ENCODE results near the gene BHLHA15.
"Not testable (repeated sequence)": the region's sequence is repeated elsewhere in the genome, so short reads cannot be mapped to it uniquely, and the experiment has no call there.

BHLHA15 gene

DNA sequence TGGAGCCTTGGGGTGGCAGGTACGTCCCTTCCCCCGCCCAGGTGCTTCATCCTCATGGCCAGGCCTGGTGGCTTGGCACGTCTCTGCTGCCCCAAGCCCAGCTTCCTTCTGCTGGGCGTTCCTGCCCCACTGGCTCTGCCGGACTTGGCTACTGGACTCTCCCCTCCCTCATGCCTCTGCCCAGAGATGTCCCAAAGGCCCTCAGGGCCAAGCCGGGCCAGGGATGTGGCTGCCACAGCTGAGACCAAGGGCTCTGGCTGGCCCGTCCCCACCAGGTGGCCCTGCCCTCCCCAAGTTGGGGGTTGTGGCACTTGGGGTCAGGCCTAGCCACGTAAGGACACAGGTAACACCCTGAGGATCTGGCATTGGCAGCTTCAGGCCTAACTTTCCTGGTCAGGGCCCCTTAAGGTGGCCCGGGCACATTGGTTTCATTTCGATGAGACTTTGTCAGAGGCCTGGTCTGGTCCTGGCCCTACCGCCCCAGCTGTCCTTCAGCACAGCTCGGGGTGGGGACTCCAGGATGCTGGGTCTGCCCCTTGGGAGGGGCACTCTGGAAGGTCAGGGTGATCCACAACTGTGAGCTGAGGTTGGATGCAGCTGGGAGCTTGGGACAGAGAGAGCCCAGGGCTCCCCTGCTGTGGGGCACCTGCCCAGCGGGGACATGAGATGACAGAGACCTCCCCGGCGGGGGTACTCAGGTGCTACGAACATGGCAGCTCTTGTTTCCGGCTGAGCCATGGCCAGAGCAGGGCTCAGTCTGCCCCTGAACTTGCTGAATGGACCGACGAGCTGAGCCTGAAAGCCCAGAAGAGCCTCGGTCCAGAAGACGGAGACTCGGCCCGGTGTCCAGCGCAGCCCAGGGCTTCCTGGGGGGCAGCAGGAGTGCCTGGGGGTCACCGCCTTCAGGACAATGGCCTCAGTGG is 2.9 kb downstream of the BHLHA15 start:
- no peak overlapping the region for H3K4me3 ChIP-seq (ENCODE audit: low read depth, low read length)
- TF ChIP-seq, protein P1, sequence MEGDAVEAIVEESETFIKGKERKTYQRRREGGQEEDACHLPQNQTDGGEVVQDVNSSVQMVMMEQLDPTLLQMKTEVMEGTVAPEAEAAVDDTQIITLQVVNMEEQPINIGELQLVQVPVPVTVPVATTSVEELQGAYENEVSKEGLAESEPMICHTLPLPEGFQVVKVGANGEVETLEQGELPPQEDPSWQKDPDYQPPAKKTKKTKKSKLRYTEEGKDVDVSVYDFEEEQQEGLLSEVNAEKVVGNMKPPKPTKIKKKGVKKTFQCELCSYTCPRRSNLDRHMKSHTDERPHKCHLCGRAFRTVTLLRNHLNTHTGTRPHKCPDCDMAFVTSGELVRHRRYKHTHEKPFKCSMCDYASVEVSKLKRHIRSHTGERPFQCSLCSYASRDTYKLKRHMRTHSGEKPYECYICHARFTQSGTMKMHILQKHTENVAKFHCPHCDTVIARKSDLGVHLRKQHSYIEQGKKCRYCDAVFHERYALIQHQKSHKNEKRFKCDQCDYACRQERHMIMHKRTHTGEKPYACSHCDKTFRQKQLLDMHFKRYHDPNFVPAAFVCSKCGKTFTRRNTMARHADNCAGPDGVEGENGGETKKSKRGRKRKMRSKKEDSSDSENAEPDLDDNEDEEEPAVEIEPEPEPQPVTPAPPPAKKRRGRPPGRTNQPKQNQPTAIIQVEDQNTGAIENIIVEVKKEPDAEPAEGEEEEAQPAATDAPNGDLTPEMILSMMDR (IDR thresholded peaks at IDR 0.05; ENCODE audit: low read depth, low read length), result no peak
- DNase-seq (ENCODE audit: low read depth, low spot score), result no peak
- in situ Hi-C loops (cut with HindIII; ENCODE audit: low sequenced_read_pairs), result no loop called here

DNA sequence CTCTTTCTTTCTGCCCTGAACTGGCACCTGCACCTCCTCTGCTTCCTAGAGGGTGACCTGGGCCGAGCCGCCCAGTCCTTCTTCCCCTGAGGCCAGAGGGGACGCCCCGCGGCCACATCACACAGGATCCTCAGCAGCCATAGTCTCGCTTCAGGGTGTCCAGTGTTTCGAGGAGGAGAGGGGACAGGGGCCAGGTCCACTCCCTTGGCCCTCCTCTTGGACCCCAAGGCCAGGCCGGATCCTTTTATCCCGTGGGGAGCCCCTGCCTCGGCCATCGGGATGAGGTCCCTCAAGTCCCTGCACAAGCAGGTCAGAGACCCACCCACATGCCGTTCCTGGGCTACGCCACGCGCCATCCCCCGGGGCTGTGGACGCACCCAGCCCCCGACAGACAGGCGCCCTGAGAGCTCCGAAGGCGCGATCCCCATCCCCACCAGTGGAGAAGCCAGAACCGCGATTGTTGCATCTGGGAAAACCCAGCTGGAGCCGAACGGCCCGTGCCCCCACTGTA is 3.6 kb downstream of the BHLHA15 start:
- in situ Hi-C loops (cut with HindIII; ENCODE audit: low sequenced_read_pairs), result no loop called here
- TF ChIP-seq, protein P1 (IDR thresholded peaks at IDR 0.05; ENCODE audit: low read depth, low read length), result no peak
- DNase-seq (ENCODE audit: low read depth, low spot score), result no peak

DNA sequence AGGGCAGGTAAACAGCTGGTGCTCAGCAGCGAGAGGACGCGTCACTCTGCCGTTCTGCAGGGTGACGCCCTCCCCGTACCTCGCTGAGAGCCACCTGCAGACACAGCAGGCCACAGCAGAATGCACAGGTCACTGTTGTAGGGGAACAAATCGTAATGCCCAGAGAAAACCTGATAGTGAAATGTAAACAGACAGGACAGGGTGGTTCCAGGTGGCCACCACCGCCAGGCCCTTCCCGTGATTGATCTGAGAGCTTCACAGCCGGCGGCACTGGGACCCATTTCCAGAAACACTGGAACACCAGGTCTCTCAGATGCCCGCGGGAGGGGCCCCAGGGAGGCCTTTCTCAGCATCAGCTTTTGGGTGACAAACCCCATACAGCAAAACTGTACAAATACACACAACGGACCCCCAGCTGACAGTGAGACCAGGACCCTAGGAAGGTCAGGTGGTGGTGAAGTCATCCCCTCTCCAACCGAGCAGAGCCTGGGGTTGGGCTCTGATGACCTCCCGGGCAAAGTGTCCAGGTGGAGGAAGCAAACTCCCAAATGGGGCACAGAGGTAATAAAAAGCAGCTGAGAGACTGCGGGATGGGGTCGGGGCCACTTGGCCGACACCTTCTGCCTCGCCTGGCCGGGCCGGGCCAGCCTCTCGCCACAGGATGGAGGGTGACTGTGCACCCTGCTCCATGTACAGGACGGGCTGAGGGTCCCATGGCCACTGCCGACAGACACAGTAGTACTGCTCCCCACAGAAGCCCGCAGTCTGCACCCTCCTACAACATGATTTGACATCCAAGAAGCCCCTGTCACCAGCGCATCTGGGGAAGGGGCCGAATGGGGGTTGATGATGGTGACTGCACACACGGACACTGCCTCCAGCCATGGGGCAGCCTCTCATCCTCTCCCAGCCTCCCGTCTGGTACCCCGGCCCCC is 4.6 kb downstream of the BHLHA15 start:
- in situ Hi-C loops (cut with HindIII; ENCODE audit: low sequenced_read_pairs), result no loop called here
- H3K4me3 ChIP-seq (ENCODE audit: low read depth, low read length), result no peak overlapping the region
- TF ChIP-seq, protein P1 (IDR thresholded peaks at IDR 0.05; ENCODE audit: low read depth, low read length), result no peak
- DNase-seq (ENCODE audit: low read depth, low spot score), result no peak

More for the DNA sequence above, 3.6 kb downstream of the BHLHA15 start:
- H3K4me3 ChIP-seq (ENCODE audit: low read depth, low read length), result no peak overlapping the region

DNA sequence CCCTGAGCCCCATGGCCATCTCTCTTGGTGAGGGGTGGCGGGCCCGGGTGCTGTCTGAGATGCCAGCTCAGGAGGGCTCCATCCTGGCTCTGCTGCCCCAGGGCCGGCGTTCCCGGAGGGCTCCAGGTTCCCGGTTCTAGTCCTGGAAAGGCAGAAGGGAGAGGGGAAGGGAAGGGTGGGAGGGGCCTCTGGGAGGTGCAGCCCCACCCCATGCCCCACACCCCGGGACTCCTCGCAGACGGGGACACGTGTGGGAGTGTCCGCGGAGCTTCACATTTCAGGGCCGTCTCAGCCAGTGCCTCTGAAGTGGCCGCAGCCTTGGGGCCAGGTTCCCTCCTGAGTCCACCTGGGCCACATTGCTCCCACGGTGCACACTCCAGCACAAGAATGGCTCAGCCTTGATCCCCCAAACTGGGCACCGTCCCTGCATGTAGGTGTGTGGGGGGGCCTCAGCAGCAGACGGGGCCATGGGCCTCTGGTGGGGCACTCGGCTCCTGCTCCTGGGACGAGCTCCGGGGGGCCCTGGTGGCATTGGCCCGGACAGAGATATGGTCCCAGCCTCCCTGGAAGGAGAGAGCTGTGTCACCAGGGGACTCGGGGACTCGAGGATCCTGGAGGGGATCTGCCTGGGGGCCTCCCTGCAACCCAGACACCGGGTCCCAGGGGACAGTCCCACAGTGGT is 5.8 kb downstream of the BHLHA15 start:
- DNase-seq (ENCODE audit: low read depth, low spot score), result no peak
- no peak overlapping the region for H3K4me3 ChIP-seq (ENCODE audit: low read depth, low read length)
- in situ Hi-C loops (cut with HindIII; ENCODE audit: low sequenced_read_pairs), result no loop called here
- TF ChIP-seq, protein P1 (IDR thresholded peaks at IDR 0.05; ENCODE audit: low read depth, low read length), result no peak

DNA sequence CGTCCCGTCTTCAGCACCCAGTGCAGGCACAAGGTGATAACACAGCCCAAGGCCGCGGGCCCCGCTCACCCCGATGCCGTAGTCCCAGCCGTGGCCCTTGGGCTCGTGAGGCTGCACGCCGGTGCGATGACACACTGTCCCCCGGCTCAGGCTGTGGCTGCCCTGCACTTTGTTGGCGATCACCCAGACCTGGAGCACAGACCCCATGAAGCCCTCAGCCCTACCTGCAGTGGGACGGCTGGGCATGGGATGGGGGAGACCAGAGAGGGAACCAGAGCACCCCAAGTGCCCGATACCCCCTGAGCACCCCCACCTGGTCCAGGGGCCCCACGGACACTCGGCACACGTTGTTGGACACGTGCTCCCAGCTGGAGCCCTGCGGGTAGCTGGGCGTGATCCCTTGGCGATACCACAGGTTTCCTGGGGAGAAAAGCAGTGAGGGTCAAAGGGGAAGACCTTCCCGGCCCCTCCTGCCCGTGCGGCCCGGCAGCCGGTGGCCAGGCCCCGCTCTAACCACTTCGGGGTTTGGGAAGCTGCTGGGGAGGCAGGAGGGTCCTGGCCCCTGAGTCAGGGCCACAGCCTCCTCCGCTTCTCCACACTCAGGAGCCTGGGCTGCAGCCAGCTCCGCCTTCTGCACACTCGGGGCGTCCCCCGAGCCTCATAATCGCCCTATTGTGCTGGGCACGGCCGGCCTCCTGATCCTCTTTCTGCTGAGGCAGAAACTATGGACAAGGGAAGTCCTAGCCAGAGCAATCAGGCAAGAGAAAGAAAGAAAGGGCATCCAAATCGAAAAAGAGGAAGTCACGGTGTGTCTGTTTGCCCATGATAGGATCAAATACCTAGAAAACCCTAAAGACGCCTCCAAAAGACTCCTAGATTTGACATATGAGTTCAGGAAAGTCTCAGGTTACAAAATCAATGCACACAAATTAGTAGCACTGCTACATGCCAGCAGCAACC is 6.7 kb downstream of the BHLHA15 start:
- in situ Hi-C loops (cut with HindIII; ENCODE audit: low sequenced_read_pairs), result no loop called here
- DNase-seq (ENCODE audit: low read depth, low spot score), result no peak
- TF ChIP-seq, protein P1 (IDR thresholded peaks at IDR 0.05; ENCODE audit: low read depth, low read length), result no peak
- no peak overlapping the region for H3K4me3 ChIP-seq (ENCODE audit: low read depth, low read length)

DNA sequence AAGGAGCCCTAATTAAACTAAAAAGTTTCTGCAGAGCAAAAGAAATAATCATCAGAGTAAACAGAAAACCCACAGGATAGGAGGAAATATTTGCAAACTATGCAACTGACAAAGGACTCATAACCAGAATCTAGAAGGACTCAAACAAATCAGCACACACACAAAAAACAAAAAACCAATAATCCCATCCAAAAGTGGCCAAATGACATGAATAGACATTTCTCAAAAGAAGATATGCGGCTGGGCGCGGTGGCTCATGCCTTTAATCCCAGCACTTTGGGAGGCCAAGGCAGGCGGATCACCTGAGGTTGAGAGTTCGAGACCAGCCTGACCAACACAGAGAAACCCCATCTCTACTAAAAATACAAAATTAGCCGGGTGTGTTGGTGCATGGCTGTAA is 8.1 kb downstream of the BHLHA15 start:
- DNase-seq (ENCODE audit: low read depth, low spot score); in situ Hi-C loops (cut with HindIII; ENCODE audit: low sequenced_read_pairs): not testable (repeated sequence)

More for the DNA sequence above, 8.1 kb downstream of the BHLHA15 start:
- not testable (repeated sequence) for H3K4me3 ChIP-seq (ENCODE audit: low read depth, low read length)

All from astrocyte of the spinal cord (primary cell).